K562 (cell line): ENCODE measurements around the gene CBX3. TPM values are rescaled to one million over a fixed set of nuclear protein-coding genes. Genes with fewer than 3 reads are reported as not detected.

Source experiments
- CHAMP1 ChIP-seq: fragments of 450-650 bp; IDR thresholded peaks from 2 replicates; pipeline ENCODE4 v1.6.1; 2016; ENCODE audit warnings: mild to moderate bottlenecking
- CSDE1 ChIP-seq, 2 experiments: fragments of 450-650 bp; IDR thresholded peaks; 2 replicates each; pipeline ENCODE4 v1.6.1; 2016; ENCODE audit warnings: mild to moderate bottlenecking in 1 of 2
- HMG20B ChIP-seq: fragments of 250-450 bp; sonication (Bioruptor Pico); IDR thresholded peaks from 2 replicates; pipeline ENCODE4 v1.5.0; 2021; ENCODE audit warnings: mild to moderate bottlenecking
- POLR2B ChIP-seq: fragments of 450-650 bp; IDR thresholded peaks from 2 replicates; pipeline ENCODE4 v1.6.1; 2018; ENCODE audit warnings: low read depth; ENCODE audit not compliant: partially characterized antibody
- RB1 ChIP-seq: fragments of 450-650 bp; IDR thresholded peaks from 2 replicates; pipeline ENCODE4 v1.6.1; 2017; ENCODE audit warnings: low read depth, mild to moderate bottlenecking
- RBM14 ChIP-seq: fragments of 200-400 bp; formaldehyde crosslinking; IDR thresholded peaks from 2 replicates; pipeline ENCODE4 v1.6.1; 2018; ENCODE audit warnings: low read depth, mild to moderate bottlenecking, low read length, moderate library complexity, borderline replicate concordance; ENCODE audit not compliant: insufficient read depth
- SAFB2 ChIP-seq: fragments of 200-400 bp; formaldehyde crosslinking; IDR thresholded peaks from 2 replicates; pipeline ENCODE4 v1.6.1; 2018; ENCODE audit warnings: borderline replicate concordance, low read length, low read depth, moderate library complexity; ENCODE audit not compliant: severe bottlenecking
- VEZF1 ChIP-seq: fragments of 200-800 bp; sonication (Bioruptor generic); IDR thresholded peaks from 2 replicates; pipeline ENCODE4 v1.6.1; 2017; ENCODE audit warnings: missing genetic modification characterization, missing compliant biosample characterization
- XRCC5 ChIP-seq: fragments of 200-400 bp; formaldehyde crosslinking; IDR thresholded peaks from 2 replicates; pipeline ENCODE4 v1.6.1; 2017; ENCODE audit warnings: low read depth, mild to moderate bottlenecking, low read length
- ZBTB17 ChIP-seq: fragments of 450-650 bp; formaldehyde crosslinking; IDR thresholded peaks from 2 replicates; pipeline ENCODE4 v1.4.0; 2020; ENCODE audit warnings: mild to moderate bottlenecking
- ZBTB7A ChIP-seq: IDR thresholded peaks from 2 replicates; pipeline ENCODE4 v1.6.1; 2011; ENCODE audit warnings: low read depth, mild to moderate bottlenecking, low read length, moderate library complexity, borderline replicate concordance; ENCODE audit not compliant: control insufficient read depth
- ZFX ChIP-seq: sonication (generic); formaldehyde crosslinking; IDR thresholded peaks from 2 replicates; pipeline ENCODE4 v1.8.0; 2022; ENCODE audit warnings: mild to moderate bottlenecking, missing genetic modification reagents, moderate library complexity
- ZNF12 ChIP-seq: sonication (generic); formaldehyde crosslinking; IDR thresholded peaks from 2 replicates; pipeline ENCODE4 v1.4.0; 2020; ENCODE audit warnings: mild to moderate bottlenecking, missing genetic modification reagents
- ZNF232 ChIP-seq: sonication (generic); formaldehyde crosslinking; IDR thresholded peaks from 2 replicates; pipeline ENCODE4 v1.8.0; 2022; ENCODE audit warnings: mild to moderate bottlenecking, missing genetic modification reagents
- ZNF583 ChIP-seq: fragments of 250-450 bp; sonication (Bioruptor Pico); IDR thresholded peaks from 2 replicates; pipeline ENCODE4 v1.4.0; 2020
- ZNF592 ChIP-seq: fragments of 450-650 bp; IDR thresholded peaks from 2 replicates; pipeline ENCODE4 v1.6.1; 2017; ENCODE audit warnings: antibody characterized with exemption, mild to moderate bottlenecking
- ZNF644 ChIP-seq: fragments of 200-800 bp; sonication (Bioruptor generic); IDR thresholded peaks from 2 replicates; pipeline ENCODE4 v1.6.1; 2016; ENCODE audit warnings: low read depth, missing genetic modification characterization, missing compliant biosample characterization
- ZNF707 ChIP-seq: fragments of 250-450 bp; sonication (Bioruptor Pico); conservative IDR thresholded peaks from 2 replicates; pipeline ENCODE4 v1.8.0; 2022; ENCODE audit warnings: inconsistent platforms, mild to moderate bottlenecking, moderate library complexity
- polyA plus RNA-seq, 8 experiments: library from polyadenylated mRNA; depleted of rRNA in 4 of 8; stranded (reverse) in 5 of 8; unstranded in 3 of 8; fragments of >200 nt; fragmentation: Nextera tagmentation in 2 of 8; fragmentation: Illumina TruSeq in 1 of 8; extraction: Ambion mirVana in 2 of 8; extraction: Trizol in 1 of 8; gene quantifications; 2 replicates each; pipeline versions ENCODE4 v1.2.1 to v1.2.3, GENCODE V29; 2011 to 2014; ENCODE audit warnings: inconsistent platforms in 1 of 8, missing spikeins in 1 of 8
- total RNA-seq, 7 experiments: library from RNA; depleted of rRNA in 6 of 7; stranded (reverse); fragments of >200 nt in 6 of 7; fragmentation: Illumina TruSeq in 2 of 7; extraction: Trizol in 2 of 7; gene quantifications; 2 replicates each; pipeline versions ENCODE4 v1.2.1 to v1.2.3, GENCODE V29; 2011 to 2021; ENCODE audit warnings: low replicate concordance in 1 of 7
- TF ChIP-seq, protein P1 (sequence below): fragments of 250-450 bp; sonication (Bioruptor Pico); IDR thresholded peaks from 2 replicates; pipeline ENCODE4 v1.5.1; 2021; ENCODE audit warnings: mild to moderate bottlenecking

CBX3 gene
- total and polyA plus RNA-seq, 9 of the 15 experiments (the other 6 are each of a cell fraction or from before 2014, with no cell fraction given): 198 to 413 (median 328) TPM

GRCh38 chr7:26188206-26188956, 13.2 kb upstream of the CBX3 start (continued):
- TF ChIP-seq ZBTB7A (no peak), ZNF12 (no peak), XRCC5 (no peak), ZNF232 (CRISPR knock-in tag) (no peak), RBM14 (no peak), ZNF583 (no peak), ZNF707 (CRISPR knock-in tag) (no peak), VEZF1 (no peak), ZFX (CRISPR knock-in tag) (no peak), POLR2B (peak; percentile 75), RB1 (no peak), CHAMP1 (no peak), CSDE1 (IDR thresholded peaks at IDR 0.05) (no peak), ZBTB17 (CRISPR knock-in tag) (peak; percentile 31; the same call in 1 of the 2 replicates), ZNF592 (no peak), ZNF644 (tag) (no peak), HMG20B (no peak), SAFB2 (no peak)
- TF ChIP-seq, protein P1, sequence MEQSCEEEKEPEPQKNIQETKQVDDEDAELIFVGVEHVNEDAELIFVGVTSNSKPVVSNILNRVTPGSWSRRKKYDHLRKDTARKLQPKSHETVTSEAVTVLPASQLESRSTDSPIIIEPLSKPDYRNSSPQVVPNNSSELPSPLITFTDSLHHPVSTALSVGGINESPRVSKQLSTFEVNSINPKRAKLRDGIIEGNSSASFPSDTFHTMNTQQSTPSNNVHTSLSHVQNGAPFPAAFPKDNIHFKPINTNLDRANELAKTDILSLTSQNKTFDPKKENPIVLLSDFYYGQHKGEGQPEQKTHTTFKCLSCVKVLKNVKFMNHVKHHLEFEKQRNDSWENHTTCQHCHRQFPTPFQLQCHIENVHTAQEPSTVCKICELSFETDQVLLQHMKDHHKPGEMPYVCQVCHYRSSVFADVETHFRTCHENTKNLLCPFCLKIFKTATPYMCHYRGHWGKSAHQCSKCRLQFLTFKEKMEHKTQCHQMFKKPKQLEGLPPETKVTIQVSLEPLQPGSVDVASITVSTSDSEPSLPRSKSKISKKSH (CRISPR knock-in tag): no peak
